Testis (tissue), 2 donors: ENCODE measurements around the gene CC2D1A.

Experiments
- CTCF ChIP-seq, 3 experiments: fragments of 450-650 bp in 2 of 3; fragments of 200-600 bp in 1 of 3; sonication (generic) in 1 of 3; IDR thresholded peaks; one replicate each; pipeline ENCODE4 v1.5.1; 2016 to 2019; ENCODE audit warnings: antibody characterized with exemption in 3 of 3, mild to moderate bottlenecking in 2 of 3, moderate library complexity in 1 of 3
- POLR2A ChIP-seq: fragments of 450-650 bp; IDR thresholded peaks from one replicate; pipeline ENCODE4 v1.6.1; 2017; ENCODE audit warnings: antibody characterized with exemption, mild to moderate bottlenecking, moderate library complexity

GRCh38 chr19:13894552-13894951, 11.4 kb upstream of the CC2D1A start:
- no peak for TF ChIP-seq CTCF (IDR thresholded peaks at IDR 0.05)
- no peak for TF ChIP-seq POLR2A
